HEK293T (cell line): Measurements from ENCODE around the gene TGFBR1.

Experiments used
- ARNT ChIP-seq: fragments of 450-650 bp; IDR thresholded peaks from 2 replicates; pipeline ENCODE4 v1.6.1; 2017; ENCODE audit warnings: mild to moderate bottlenecking
- BHLHE40 ChIP-seq: fragments of 450-650 bp; IDR thresholded peaks from 2 replicates; pipeline ENCODE4 v1.6.1; 2016; ENCODE audit warnings: mild to moderate bottlenecking, moderate library complexity, borderline replicate concordance
- ELF4 ChIP-seq: fragments of 450-650 bp; IDR thresholded peaks from 2 replicates; pipeline ENCODE4 v1.6.1; 2017; ENCODE audit warnings: antibody characterized with exemption
- FOXA1 ChIP-seq: fragments of 450-650 bp; IDR thresholded peaks from 2 replicates; pipeline ENCODE4 v1.6.1; 2016; ENCODE audit warnings: mild to moderate bottlenecking
- FOXK2 ChIP-seq: fragments of 450-650 bp; IDR thresholded peaks from 2 replicates; pipeline ENCODE4 v1.6.1; 2016; ENCODE audit warnings: mild to moderate bottlenecking
- FOXM1 ChIP-seq: fragments of 450-650 bp; IDR thresholded peaks from 2 replicates; pipeline ENCODE4 v1.6.1; 2017; ENCODE audit warnings: mild to moderate bottlenecking, borderline replicate concordance
- HDGF ChIP-seq: fragments of 450-650 bp; IDR thresholded peaks from 2 replicates; pipeline ENCODE4 v1.6.1; 2017; ENCODE audit warnings: antibody characterized with exemption, borderline replicate concordance
- L3MBTL2 ChIP-seq: fragments of 450-650 bp; conservative IDR thresholded peaks from 2 replicates; pipeline ENCODE4 v1.6.1; 2016; ENCODE audit warnings: mild to moderate bottlenecking
- NFRKB ChIP-seq: fragments of 450-650 bp; IDR thresholded peaks from 2 replicates; pipeline ENCODE4 v1.6.1; 2016; ENCODE audit warnings: mild to moderate bottlenecking, moderate library complexity
- PKNOX1 ChIP-seq: fragments of 450-650 bp; IDR thresholded peaks from 2 replicates; pipeline ENCODE4 v1.6.1; 2016
- SP1 ChIP-seq: fragments of 450-650 bp; IDR thresholded peaks from 2 replicates; pipeline ENCODE4 v1.6.1; 2017
- SUZ12 ChIP-seq: fragments of 450-650 bp; IDR thresholded peaks from 2 replicates; pipeline ENCODE4 v1.6.1; 2016; ENCODE audit warnings: mild to moderate bottlenecking
- TARDBP ChIP-seq: fragments of 450-650 bp; IDR thresholded peaks from 2 replicates; pipeline ENCODE4 v1.6.1; 2016
- ZNF384 ChIP-seq: fragments of 450-650 bp; IDR thresholded peaks from 2 replicates; pipeline ENCODE4 v1.6.1; 2016

GRCh38 chr9:99171225-99172123 lies 66.6 kb downstream of the TGFBR1 start:
- TF ChIP-seq PKNOX1: no peak
- no peak for TF ChIP-seq FOXM1
- no peak for TF ChIP-seq FOXK2
- TF ChIP-seq TARDBP: no peak
- TF ChIP-seq HDGF: no peak
- no peak for TF ChIP-seq NFRKB
- no peak for TF ChIP-seq BHLHE40
- TF ChIP-seq SP1: no peak
- TF ChIP-seq ARNT: no peak
- TF ChIP-seq SUZ12: no peak
- no peak for TF ChIP-seq ZNF384
- no peak for TF ChIP-seq ELF4
- TF ChIP-seq L3MBTL2: no peak
- TF ChIP-seq FOXA1: no peak
